Endothelial cell (in vitro differentiated cells): ENCODE measurements around the gene TJAP1. TPM values are rescaled to one million over a fixed set of nuclear protein-coding genes. Genes with fewer than 3 reads are reported as not detected.

Experiments
- DNase-seq: peaks from one replicate; pipeline ENCODE4 v3.0.0; 2021; ENCODE audit warnings: low spot score
- H3K27ac Mint-ChIP-seq: one replicate; pipeline ENCODE4 v1.8.0; 2021; ENCODE audit warnings: mixed read lengths, inconsistent platforms; ENCODE audit not compliant: unreplicated experiment
- H3K27me3 Mint-ChIP-seq: one replicate; pipeline ENCODE4 v1.8.0; 2021; ENCODE audit warnings: mild to moderate bottlenecking, moderate library complexity, mixed read lengths, inconsistent platforms; ENCODE audit not compliant: unreplicated experiment
- H3K36me3 Mint-ChIP-seq: one replicate; pipeline ENCODE4 v1.8.0; 2021; ENCODE audit warnings: mild to moderate bottlenecking, low read depth, mixed read lengths, inconsistent platforms; ENCODE audit not compliant: unreplicated experiment
- H3K4me1 Mint-ChIP-seq: one replicate; pipeline ENCODE4 v1.8.0; 2021; ENCODE audit warnings: mild to moderate bottlenecking, mixed read lengths, inconsistent platforms; ENCODE audit not compliant: unreplicated experiment
- H3K4me3 Mint-ChIP-seq: one replicate; pipeline ENCODE4 v1.8.0; 2021; ENCODE audit warnings: mild to moderate bottlenecking, mixed read lengths, inconsistent platforms; ENCODE audit not compliant: unreplicated experiment
- H3K9me3 Mint-ChIP-seq: one replicate; pipeline ENCODE4 v1.8.0; 2021; ENCODE audit warnings: mixed read lengths, inconsistent platforms; ENCODE audit not compliant: unreplicated experiment
- CTCF ChIP-seq: fragments of 200-600 bp; sonication (generic); IDR thresholded peaks from one replicate; pipeline ENCODE4 v1.5.0; 2021; ENCODE audit warnings: antibody characterized with exemption; ENCODE audit not compliant: unreplicated experiment
- total RNA-seq: library from RNA; stranded (reverse); fragmentation: NEBNext Ultra II Directional; extraction: Animal tissue kit (Norgen Biotek cat#: 25700); gene quantifications from one replicate; pipeline ENCODE4 v1.2.1, GENCODE V29; 2021; ENCODE audit not compliant: unreplicated experiment

Gene TJAP1
- total RNA-seq, 1 donor from 2014 or later: 41.8 TPM

GRCh38 chr6:43502666-43503065, 25.3 kb downstream of the TJAP1 start:
- no peaks in the 10 kb centered on the region for H3K9me3 Mint-ChIP-seq
- TF ChIP-seq CTCF: no peak
- H3K36me3 Mint-ChIP-seq: peaks cover 48% of the 10 kb centered on the region
- H3K27ac Mint-ChIP-seq: no peak overlapping the region
- no peak overlapping the region for H3K4me3 Mint-ChIP-seq
- peaks cover 16% of the 10 kb centered on the region for H3K27me3 Mint-ChIP-seq
- no peak for DNase-seq
- peaks cover 15% of the 10 kb centered on the region for H3K4me1 Mint-ChIP-seq

GRCh38 chr6:43503443-43503842, 26.1 kb downstream of the TJAP1 start:
- peaks cover 17% of the 10 kb centered on the region for H3K27me3 Mint-ChIP-seq
- no peak for DNase-seq
- H3K36me3 Mint-ChIP-seq: peaks cover 48% of the 10 kb centered on the region
- peaks cover 15% of the 10 kb centered on the region for H3K4me1 Mint-ChIP-seq
- no peaks in the 10 kb centered on the region for H3K9me3 Mint-ChIP-seq
- no peak overlapping the region for H3K27ac Mint-ChIP-seq
- H3K4me3 Mint-ChIP-seq: peak overlapping the region; percentile 76
- TF ChIP-seq CTCF: no peak

GRCh38 chr6:43504756-43505593, 27.6 kb downstream of the TJAP1 start:
- Mint-ChIP-seq H3K27ac (no peak overlapping the region), H3K36me3 (peaks cover 53% of the 10 kb centered on the region), H3K4me1 (peaks cover 5% of the 10 kb centered on the region), H3K27me3 (peaks cover 22% of the 10 kb centered on the region), H3K4me3 (no peak overlapping the region), H3K9me3 (no peaks in the 10 kb centered on the region)
- TF ChIP-seq CTCF: no peak
- no peak for DNase-seq

- peaks cover 3% of the 10 kb centered on the region for H3K4me1 Mint-ChIP-seq
- no peaks in the 10 kb centered on the region for H3K9me3 Mint-ChIP-seq
- H3K4me3 Mint-ChIP-seq: no peak overlapping the region
- no peak for DNase-seq
- peaks cover 21% of the 10 kb centered on the region for H3K27me3 Mint-ChIP-seq
- H3K36me3 Mint-ChIP-seq: peaks cover 47% of the 10 kb centered on the region
- H3K27ac Mint-ChIP-seq: no peak overlapping the region
- TF ChIP-seq CTCF: no peak
Observed at GRCh38 chr6:43505718-43506117, 28.3 kb downstream of the TJAP1 start.

GRCh38 chr6:43506171-43506570, 28.8 kb downstream of the TJAP1 start:
- no peak overlapping the region for H3K27ac Mint-ChIP-seq
- H3K36me3 Mint-ChIP-seq: peaks cover 45% of the 10 kb centered on the region
- H3K4me1 Mint-ChIP-seq: peaks cover 3% of the 10 kb centered on the region
- H3K9me3 Mint-ChIP-seq: no peaks in the 10 kb centered on the region
- H3K27me3 Mint-ChIP-seq: peaks cover 20% of the 10 kb centered on the region
- no peak overlapping the region for H3K4me3 Mint-ChIP-seq
- DNase-seq: no peak
- TF ChIP-seq CTCF: no peak
